ENCODE data around the gene ELMO2.

The ELMO2 gene

GRCh38 chr20:46408281-46408731 lies 1.9 kb upstream of the ELMO2 start:
- peaks cover 2% of the 10 kb centered on the region; the same call in 1 of the 2 replicates for H3F3A ChIP-seq (ENCODE audit: control insufficient read depth, insufficient read depth)
- peaks cover 22% of the 10 kb centered on the region for H3K4me1 ChIP-seq (ENCODE audit: control insufficient read depth, low read length)
- no peaks in the 10 kb centered on the region for H3K9me2 ChIP-seq (replicated peaks; ENCODE audit: control insufficient read depth, low read length)
- TF ChIP-seq EZH2phosphoT487 (IDR thresholded peaks at IDR 0.05; ENCODE audit: borderline replicate concordance, low read length) (no peak), CTCF (IDR thresholded peaks at IDR 0.05; ENCODE audit: low read depth, low read length, poor library complexity, severe bottlenecking) (no peak)
- no peaks in the 10 kb centered on the region for H3K36me3 ChIP-seq (ENCODE audit: control insufficient read depth, low read length)
- no peaks in the 10 kb centered on the region for H3K9me3 ChIP-seq (ENCODE audit: control insufficient read depth, insufficient read depth, low read length)
- no peak overlapping the region for H3K4me2 ChIP-seq (ENCODE audit: low read length)
- H3K27ac ChIP-seq (ENCODE audit: low read depth, low read length): no peak overlapping the region
- H3K79me2 ChIP-seq (ENCODE audit: control insufficient read depth, low read length): peaks cover 20% of the 10 kb centered on the region
- peaks cover 7% of the 10 kb centered on the region; the same call in 1 of the 2 replicates for H3K27me3 ChIP-seq (ENCODE audit: control insufficient read depth, low read length)
- H3K4me3 ChIP-seq (ENCODE audit: low read length): no peak overlapping the region
- 0 out of 2 replicates have a peak, but pooled peaks cover 5% of the 10 kb centered on the region for H4K20me1 ChIP-seq (ENCODE audit: control insufficient read depth, insufficient read depth, low read depth, low read length)

GRCh38 chr20:46407671-46407996 lies 1.2 kb upstream of the ELMO2 start:
- H3K79me2 ChIP-seq (ENCODE audit: control insufficient read depth, low read length): peaks cover 25% of the 10 kb centered on the region
- H3K9me3 ChIP-seq (ENCODE audit: control insufficient read depth, insufficient read depth, low read length): no peaks in the 10 kb centered on the region
- H3K36me3 ChIP-seq (ENCODE audit: control insufficient read depth, low read length): no peaks in the 10 kb centered on the region
- H3K4me1 ChIP-seq (ENCODE audit: control insufficient read depth, low read length): peaks cover 22% of the 10 kb centered on the region
- H4K20me1 ChIP-seq (ENCODE audit: control insufficient read depth, insufficient read depth, low read depth, low read length): peaks cover 7% of the 10 kb centered on the region; the same call in 1 of the 2 replicates
- H3K27ac ChIP-seq (ENCODE audit: low read depth, low read length): no peak overlapping the region
- TF ChIP-seq EZH2phosphoT487 (IDR thresholded peaks at IDR 0.05; ENCODE audit: borderline replicate concordance, low read length) (no peak), CTCF (IDR thresholded peaks at IDR 0.05; ENCODE audit: low read depth, low read length, poor library complexity, severe bottlenecking) (no peak)
- no peak overlapping the region for H3K4me3 ChIP-seq (ENCODE audit: low read length)
- peaks cover 2% of the 10 kb centered on the region; the same call in 1 of the 2 replicates for H3F3A ChIP-seq (ENCODE audit: control insufficient read depth, insufficient read depth)
- peaks cover 7% of the 10 kb centered on the region; the same call in 1 of the 2 replicates for H3K27me3 ChIP-seq (ENCODE audit: control insufficient read depth, low read length)
- H3K4me2 ChIP-seq (ENCODE audit: low read length): no peak overlapping the region
- no peaks in the 10 kb centered on the region for H3K9me2 ChIP-seq (replicated peaks; ENCODE audit: control insufficient read depth, low read length)

- Histone ChIP-seq H3K4me2 (ENCODE audit: low read length) (peak overlapping the region; percentile 89), H3K4me1 (ENCODE audit: control insufficient read depth, low read length) (peaks cover 22% of the 10 kb centered on the region), H3K27me3 (ENCODE audit: control insufficient read depth, low read length) (peaks cover 6% of the 10 kb centered on the region; the same call in 1 of the 2 replicates), H3K4me3 (ENCODE audit: low read length) (peak overlapping the region; percentile 89), H3K9me2 (replicated peaks; ENCODE audit: control insufficient read depth, low read length) (no peaks in the 10 kb centered on the region), H3K36me3 (ENCODE audit: control insufficient read depth, low read length) (no peaks in the 10 kb centered on the region), H3K27ac (ENCODE audit: low read depth, low read length) (no peak overlapping the region), H3K9me3 (ENCODE audit: control insufficient read depth, insufficient read depth, low read length) (no peaks in the 10 kb centered on the region), H3F3A (ENCODE audit: control insufficient read depth, insufficient read depth) (peaks cover 2% of the 10 kb centered on the region; the same call in 1 of the 2 replicates), H4K20me1 (ENCODE audit: control insufficient read depth, insufficient read depth, low read depth, low read length) (peaks cover 11% of the 10 kb centered on the region; the same call in 1 of the 2 replicates), H3K79me2 (ENCODE audit: control insufficient read depth, low read length) (peaks cover 29% of the 10 kb centered on the region)
- TF ChIP-seq CTCF (IDR thresholded peaks at IDR 0.05; ENCODE audit: low read depth, low read length, poor library complexity, severe bottlenecking) (no peak), EZH2phosphoT487 (IDR thresholded peaks at IDR 0.05; ENCODE audit: borderline replicate concordance, low read length) (no peak)
These were observed 713 bp upstream of the ELMO2 start for GRCh38 chr20:46406986-46407670.
